Stimulated activated naive CD8-positive, alpha-beta T cell treated with anti-CD3 and anti-CD28 coated beads, Interleukin-15, Interleukin-2, amounts not matched to agents 100 ng/mL and 50 ng/mL, for 24 hours (primary cell): ENCODE measurements around the gene UGT2B7.
"Not testable (repeated sequence)": the region's sequence is repeated elsewhere in the genome, so short reads cannot be mapped to it uniquely, and the experiment has no call there.

Experiments
- H3K27ac Mint-ChIP-seq: one replicate; pipeline ENCODE4 v1.8.0; 2021; ENCODE audit warnings: mild to moderate bottlenecking, mixed read lengths
- H3K27me3 Mint-ChIP-seq: one replicate; pipeline ENCODE4 v1.8.0; 2021; ENCODE audit warnings: mixed read lengths
- H3K36me3 Mint-ChIP-seq: one replicate; pipeline ENCODE4 v1.8.0; 2021; ENCODE audit warnings: low read depth, mixed read lengths
- H3K4me1 Mint-ChIP-seq: one replicate; pipeline ENCODE4 v1.8.0; 2021; ENCODE audit warnings: low read depth, mixed read lengths
- H3K4me3 Mint-ChIP-seq: one replicate; pipeline ENCODE4 v1.8.0; 2021; ENCODE audit warnings: mild to moderate bottlenecking, mixed read lengths
- H3K9me3 Mint-ChIP-seq: one replicate; pipeline ENCODE4 v1.8.0; 2021; ENCODE audit warnings: mixed read lengths

The UGT2B7 gene

DNA sequence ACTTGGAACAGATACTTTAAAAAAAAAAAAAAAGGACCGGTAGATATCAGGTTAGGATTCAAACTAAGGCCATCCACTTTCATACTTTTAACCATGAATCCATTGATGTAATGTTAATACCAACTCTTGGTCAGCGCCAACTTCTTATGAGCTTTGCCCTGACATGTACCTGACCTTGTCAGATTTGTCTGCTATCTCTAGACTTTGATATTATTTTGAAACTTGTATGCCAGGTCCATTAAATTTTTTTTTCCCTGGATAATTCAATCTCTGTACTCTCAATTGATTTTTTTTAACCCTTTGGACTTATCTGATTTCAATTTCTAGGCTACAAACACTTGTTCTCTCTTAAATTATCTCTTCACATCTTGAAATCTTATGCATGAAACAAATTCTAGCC lies 27.2 kb upstream of the UGT2B7 start:
- no peaks in the 10 kb centered on the region for H3K27me3 Mint-ChIP-seq
- H3K4me1 Mint-ChIP-seq, result no peaks in the 10 kb centered on the region
- no peaks in the 10 kb centered on the region for H3K9me3 Mint-ChIP-seq
- no peak overlapping the region for H3K4me3 Mint-ChIP-seq
- no peak overlapping the region for H3K27ac Mint-ChIP-seq
- no peaks in the 10 kb centered on the region for H3K36me3 Mint-ChIP-seq

- no peak overlapping the region for H3K4me3 Mint-ChIP-seq
- H3K27ac Mint-ChIP-seq, result no peak overlapping the region
- H3K27me3 Mint-ChIP-seq, result no peaks in the 10 kb centered on the region
- no peaks in the 10 kb centered on the region for H3K4me1 Mint-ChIP-seq
- H3K36me3 Mint-ChIP-seq, result no peaks in the 10 kb centered on the region
- no peaks in the 10 kb centered on the region for H3K9me3 Mint-ChIP-seq
Measured at GRCh38 chr4:69070590-69070989, 25.7 kb upstream of the UGT2B7 start.

- Mint-ChIP-seq H3K9me3 (no peaks in the 10 kb centered on the region), H3K27me3 (no peaks in the 10 kb centered on the region), H3K4me1 (no peaks in the 10 kb centered on the region), H3K4me3 (no peak overlapping the region), H3K36me3 (no peaks in the 10 kb centered on the region), H3K27ac (no peak overlapping the region)
Measured at GRCh38 chr4:69071286-69071685, 25.0 kb upstream of the UGT2B7 start.

- no peak overlapping the region for H3K4me3 Mint-ChIP-seq
- H3K36me3 Mint-ChIP-seq, result no peaks in the 10 kb centered on the region
- no peaks in the 10 kb centered on the region for H3K27me3 Mint-ChIP-seq
- H3K27ac Mint-ChIP-seq, result no peak overlapping the region
- H3K9me3 Mint-ChIP-seq, result no peaks in the 10 kb centered on the region
- no peaks in the 10 kb centered on the region for H3K4me1 Mint-ChIP-seq
Measured at GRCh38 chr4:69073375-69073774, 22.9 kb upstream of the UGT2B7 start.

GRCh38 chr4:69075061-69075792 lies 21.0 kb upstream of the UGT2B7 start:
- H3K27me3 Mint-ChIP-seq, result no peaks in the 10 kb centered on the region
- no peaks in the 10 kb centered on the region for H3K9me3 Mint-ChIP-seq
- no peaks in the 10 kb centered on the region for H3K4me1 Mint-ChIP-seq
- H3K27ac Mint-ChIP-seq, result no peak overlapping the region
- H3K36me3 Mint-ChIP-seq, result no peaks in the 10 kb centered on the region
- H3K4me3 Mint-ChIP-seq, result no peak overlapping the region

DNA sequence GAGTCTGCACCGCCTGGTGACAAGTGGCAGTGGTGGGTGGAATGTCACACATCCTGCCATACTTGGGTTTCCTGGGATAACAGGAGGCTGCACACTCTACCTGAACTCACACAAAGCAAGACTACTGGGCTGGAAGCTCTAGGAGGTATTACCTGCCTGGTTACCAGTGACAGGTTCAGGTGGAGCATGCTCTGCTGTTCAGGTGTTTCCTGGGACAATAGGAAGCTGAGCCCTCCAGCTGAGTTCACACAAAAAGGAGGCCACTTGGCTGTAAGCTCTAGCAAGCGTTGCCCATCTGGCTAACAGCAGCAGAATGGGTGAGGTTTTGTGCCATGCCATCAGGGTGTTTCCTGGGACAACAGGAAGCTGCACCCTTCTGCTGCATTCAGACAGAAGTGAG lies 17.4 kb upstream of the UGT2B7 start:
- no peak overlapping the region for H3K4me3 Mint-ChIP-seq
- no peaks in the 10 kb centered on the region for H3K27me3 Mint-ChIP-seq
- no peaks in the 10 kb centered on the region for H3K4me1 Mint-ChIP-seq
- no peaks in the 10 kb centered on the region for H3K36me3 Mint-ChIP-seq
- H3K9me3 Mint-ChIP-seq, result no peaks in the 10 kb centered on the region
- H3K27ac Mint-ChIP-seq, result no peak overlapping the region

- no peak overlapping the region for H3K4me3 Mint-ChIP-seq
- peaks cover 7% of the 10 kb centered on the region for H3K9me3 Mint-ChIP-seq
- H3K36me3 Mint-ChIP-seq, result no peaks in the 10 kb centered on the region
- H3K4me1 Mint-ChIP-seq, result no peaks in the 10 kb centered on the region
- H3K27me3 Mint-ChIP-seq, result no peaks in the 10 kb centered on the region
- H3K27ac Mint-ChIP-seq, result no peak overlapping the region
Measured at GRCh38 chr4:69088473-69088872, 7.8 kb upstream of the UGT2B7 start.

DNA sequence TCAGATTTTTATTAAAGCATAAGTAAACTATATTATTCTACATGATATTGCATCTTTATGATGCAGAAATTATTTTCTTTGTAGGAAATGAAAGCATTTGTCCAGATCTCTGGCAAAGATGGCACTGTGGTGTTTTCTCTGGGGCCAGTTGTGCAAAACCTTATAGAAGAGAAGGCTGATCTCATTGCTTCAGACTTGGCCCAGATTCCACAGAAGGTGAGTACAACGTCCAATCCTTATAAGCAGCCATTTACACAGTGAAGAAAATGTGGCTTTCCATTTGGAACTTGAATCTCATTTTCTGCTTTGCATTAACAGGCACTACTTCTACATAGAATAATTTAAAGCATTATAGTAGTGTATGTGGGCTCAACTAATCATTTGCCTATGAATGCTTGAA lies 6.9 kb upstream of the UGT2B7 start:
- H3K4me3 Mint-ChIP-seq, result no peak overlapping the region
- no peaks in the 10 kb centered on the region for H3K4me1 Mint-ChIP-seq
- no peaks in the 10 kb centered on the region for H3K36me3 Mint-ChIP-seq
- H3K9me3 Mint-ChIP-seq, result peaks cover 7% of the 10 kb centered on the region
- no peaks in the 10 kb centered on the region for H3K27me3 Mint-ChIP-seq
- H3K27ac Mint-ChIP-seq, result no peak overlapping the region

DNA sequence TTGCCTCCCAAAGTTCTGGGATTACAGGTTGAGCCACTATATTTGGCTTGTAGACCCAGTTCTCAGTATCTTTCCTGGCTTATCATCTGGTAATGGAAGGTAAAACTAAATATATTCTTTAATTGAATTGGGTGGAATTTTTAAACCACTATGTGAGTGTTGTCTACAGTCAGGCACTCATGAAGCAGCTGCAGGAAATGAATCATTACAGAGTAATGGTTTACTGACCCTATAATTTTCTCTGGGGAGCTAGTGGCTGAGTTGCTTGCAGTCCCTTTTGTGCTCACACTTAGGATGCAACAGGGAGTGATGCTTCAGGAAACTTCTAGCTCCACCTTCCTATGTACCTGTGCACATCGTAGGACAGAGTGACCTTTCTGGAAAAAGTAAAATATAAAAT lies 4.1 kb upstream of the UGT2B7 start:
- H3K36me3 Mint-ChIP-seq, result no peaks in the 10 kb centered on the region
- H3K4me3 Mint-ChIP-seq, result no peak overlapping the region
- H3K9me3 Mint-ChIP-seq, result peaks cover 7% of the 10 kb centered on the region
- no peaks in the 10 kb centered on the region for H3K4me1 Mint-ChIP-seq
- no peaks in the 10 kb centered on the region for H3K27me3 Mint-ChIP-seq
- no peak overlapping the region for H3K27ac Mint-ChIP-seq

- Mint-ChIP-seq H3K4me1 (no peaks in the 10 kb centered on the region), H3K9me3 (peaks cover 7% of the 10 kb centered on the region), H3K4me3 (no peak overlapping the region), H3K27me3 (no peaks in the 10 kb centered on the region), H3K36me3 (no peaks in the 10 kb centered on the region), H3K27ac (no peak overlapping the region)
Measured at GRCh38 chr4:69092980-69093568, 3.2 kb upstream of the UGT2B7 start.

DNA sequence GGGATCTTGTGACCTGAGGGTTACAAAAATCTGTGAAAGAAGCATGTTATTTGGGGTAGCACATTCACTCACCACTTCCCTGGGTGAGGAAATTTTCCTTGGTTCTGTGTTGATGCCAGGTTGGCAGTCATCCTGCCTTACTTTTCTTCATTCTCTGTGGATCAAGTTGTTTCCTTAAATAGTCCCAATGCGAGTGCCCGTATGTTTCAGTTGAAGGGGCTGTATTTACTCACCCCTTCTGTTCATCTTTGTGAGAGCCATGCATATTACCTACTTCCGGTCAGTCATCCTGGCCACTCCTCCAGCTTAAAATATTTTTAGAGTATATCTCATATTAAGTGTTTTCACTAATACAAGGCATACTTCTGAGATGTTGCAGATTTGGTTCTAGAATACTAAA lies 2.6 kb upstream of the UGT2B7 start:
- Mint-ChIP-seq H3K27ac (no peak overlapping the region), H3K4me3 (no peak overlapping the region), H3K27me3 (no peaks in the 10 kb centered on the region), H3K36me3 (no peaks in the 10 kb centered on the region), H3K4me1 (no peaks in the 10 kb centered on the region), H3K9me3 (peaks cover 3% of the 10 kb centered on the region)

DNA sequence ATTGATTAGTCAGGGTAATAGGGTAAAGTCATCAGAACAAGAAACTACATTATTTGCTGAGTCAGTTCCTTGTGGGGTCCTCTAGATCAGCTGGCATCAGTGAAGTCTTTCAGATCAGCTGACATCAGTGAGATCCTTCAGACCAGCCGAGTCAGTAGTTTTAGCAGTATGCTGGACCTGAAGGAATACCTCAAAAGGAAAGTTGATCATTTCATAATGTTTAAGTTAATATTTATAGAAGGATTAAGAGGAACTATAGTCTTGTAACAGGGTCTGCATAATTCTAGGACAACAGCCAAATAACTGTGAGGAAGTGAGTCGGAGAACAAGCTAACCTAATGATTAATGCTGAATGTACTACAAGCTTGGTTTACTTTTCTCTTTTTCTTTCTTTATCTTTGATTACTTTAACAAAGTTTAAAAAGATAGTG lies 958 bp upstream of the UGT2B7 start:
- H3K36me3 Mint-ChIP-seq, result no peaks in the 10 kb centered on the region
- no peaks in the 10 kb centered on the region for H3K9me3 Mint-ChIP-seq
- H3K27ac Mint-ChIP-seq, result no peak overlapping the region
- H3K4me3 Mint-ChIP-seq, result no peak overlapping the region
- H3K27me3 Mint-ChIP-seq, result no peaks in the 10 kb centered on the region
- H3K4me1 Mint-ChIP-seq, result no peaks in the 10 kb centered on the region

- no peak overlapping the region for H3K4me3 Mint-ChIP-seq
- no peaks in the 10 kb centered on the region for H3K4me1 Mint-ChIP-seq
- H3K36me3 Mint-ChIP-seq, result no peaks in the 10 kb centered on the region
- no peak overlapping the region for H3K27ac Mint-ChIP-seq
- no peaks in the 10 kb centered on the region for H3K9me3 Mint-ChIP-seq
- H3K27me3 Mint-ChIP-seq, result no peaks in the 10 kb centered on the region
Measured at GRCh38 chr4:69096810-69097209, 536 bp downstream of the UGT2B7 start.

DNA sequence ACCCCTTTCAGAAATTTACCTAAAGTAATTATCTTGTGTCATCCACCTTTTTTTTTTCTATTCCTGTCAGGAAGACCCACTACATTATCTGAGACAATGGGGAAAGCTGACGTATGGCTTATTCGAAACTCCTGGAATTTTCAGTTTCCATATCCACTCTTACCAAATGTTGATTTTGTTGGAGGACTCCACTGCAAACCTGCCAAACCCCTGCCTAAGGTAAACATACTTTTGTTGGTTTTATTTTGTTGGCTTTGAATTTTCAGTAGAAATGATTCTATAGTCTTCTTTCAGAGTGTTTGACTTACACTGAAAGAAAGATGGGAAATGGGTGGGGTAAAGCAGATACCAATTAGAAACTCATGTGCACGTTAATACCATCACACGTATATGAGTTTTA lies 2.2 kb downstream of the UGT2B7 start:
- no peaks in the 10 kb centered on the region for H3K9me3 Mint-ChIP-seq
- no peak overlapping the region for H3K27ac Mint-ChIP-seq
- H3K4me1 Mint-ChIP-seq, result no peaks in the 10 kb centered on the region
- no peaks in the 10 kb centered on the region for H3K27me3 Mint-ChIP-seq
- H3K36me3 Mint-ChIP-seq, result no peaks in the 10 kb centered on the region
- no peak overlapping the region for H3K4me3 Mint-ChIP-seq

- H3K36me3 Mint-ChIP-seq, result no peaks in the 10 kb centered on the region
- H3K4me1 Mint-ChIP-seq, result no peaks in the 10 kb centered on the region
- no peak overlapping the region for H3K27ac Mint-ChIP-seq
- H3K4me3 Mint-ChIP-seq, result no peak overlapping the region
- H3K27me3 Mint-ChIP-seq, result no peaks in the 10 kb centered on the region
- H3K9me3 Mint-ChIP-seq, result no peaks in the 10 kb centered on the region
Measured at GRCh38 chr4:69099910-69100309, 3.6 kb downstream of the UGT2B7 start.

- H3K9me3 Mint-ChIP-seq, H3K4me1 Mint-ChIP-seq, H3K27ac Mint-ChIP-seq, H3K4me3 Mint-ChIP-seq, H3K36me3 Mint-ChIP-seq, H3K27me3 Mint-ChIP-seq: not testable (repeated sequence)
Measured at GRCh38 chr4:69102668-69103067, 6.4 kb downstream of the UGT2B7 start.
